Muscle layer of duodenum (tissue), 2 donors: Measurements from ENCODE around the gene ZNF821.

ENCODE experiments used
- H3K27ac ChIP-seq: one replicate; pipeline ENCODE4 v1.7.0; 2013; ENCODE audit warnings: mild to moderate bottlenecking, low read length
- H3K27me3 ChIP-seq: one replicate; pipeline ENCODE4 v1.7.0; 2013; ENCODE audit warnings: low read depth, mild to moderate bottlenecking, control low read depth, low read length
- H3K36me3 ChIP-seq, 2 donors: one replicate each; pipeline ENCODE4 v1.7.0; 2013; ENCODE audit warnings: low read length in 2 of 2, control low read depth in 1 of 2, mild to moderate bottlenecking in 1 of 2; ENCODE audit not compliant: insufficient read depth in 2 of 2, control insufficient read depth in 1 of 2
- H3K4me1 ChIP-seq, 2 donors: one replicate each; pipeline ENCODE4 v1.7.0; 2013; ENCODE audit warnings: low read length in 2 of 2, mild to moderate bottlenecking in 2 of 2, control low read depth in 1 of 2, moderate library complexity in 1 of 2; ENCODE audit not compliant: insufficient read depth in 2 of 2, control insufficient read depth in 1 of 2
- H3K4me3 ChIP-seq, 2 donors: one replicate each; pipeline ENCODE4 v1.7.0; 2013; ENCODE audit warnings: low read length in 2 of 2, low read depth in 1 of 2, mild to moderate bottlenecking in 1 of 2
- H3K9me3 ChIP-seq, 2 donors: one replicate each; pipeline ENCODE4 v1.7.0; 2013; ENCODE audit warnings: low read length in 2 of 2, control low read depth in 1 of 2, mild to moderate bottlenecking in 1 of 2; ENCODE audit not compliant: control insufficient read depth in 1 of 2
- donor health status: healthy.

Gene ZNF821

DNA sequence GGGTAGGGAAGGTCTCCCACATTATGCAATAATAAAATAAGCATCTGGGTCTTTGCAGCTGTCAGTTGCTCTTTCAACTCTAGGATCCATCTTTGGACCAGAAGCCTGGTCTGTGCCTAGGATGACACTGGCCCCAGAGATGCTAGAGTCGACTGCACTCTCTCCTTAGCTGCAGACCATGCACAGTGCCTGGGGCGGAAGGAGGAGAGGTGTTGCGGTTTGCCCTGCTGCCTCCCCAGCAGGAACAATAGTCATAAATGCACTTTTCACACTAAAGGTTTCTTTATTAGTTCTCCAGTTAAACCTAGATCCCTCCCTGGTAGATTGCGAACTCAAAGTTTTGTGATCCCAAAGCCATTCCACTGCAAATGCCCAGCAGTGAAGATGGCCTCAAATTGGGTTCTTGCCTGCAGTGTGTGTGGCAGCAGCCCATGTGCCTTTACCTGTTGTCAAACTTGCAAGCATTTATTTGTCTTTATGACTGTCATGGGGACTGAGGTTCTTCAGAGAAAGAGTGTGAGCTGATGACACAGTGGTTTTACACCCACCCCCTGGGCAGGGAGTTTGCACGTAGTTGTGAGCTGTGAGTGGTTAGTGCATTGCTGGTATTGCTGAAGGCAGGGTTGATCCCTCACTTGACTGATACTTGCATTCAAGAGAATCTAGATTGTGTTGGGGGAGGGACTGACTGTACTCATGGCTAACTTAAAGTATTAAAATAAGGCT lies 27.9 kb downstream of the ZNF821 start:
- H3K36me3 ChIP-seq, result peaks cover 23 to 32% of the 10 kb centered on the region in 2 donors
- H3K27ac ChIP-seq, result no peak overlapping the region
- no peaks in the 10 kb centered on the region for H3K27me3 ChIP-seq
- H3K4me1 ChIP-seq, result peaks cover 0 to 5% of the 10 kb centered on the region in 2 donors
- H3K4me3 ChIP-seq, result no peak overlapping the region
- no peaks in the 10 kb centered on the region for H3K9me3 ChIP-seq

DNA sequence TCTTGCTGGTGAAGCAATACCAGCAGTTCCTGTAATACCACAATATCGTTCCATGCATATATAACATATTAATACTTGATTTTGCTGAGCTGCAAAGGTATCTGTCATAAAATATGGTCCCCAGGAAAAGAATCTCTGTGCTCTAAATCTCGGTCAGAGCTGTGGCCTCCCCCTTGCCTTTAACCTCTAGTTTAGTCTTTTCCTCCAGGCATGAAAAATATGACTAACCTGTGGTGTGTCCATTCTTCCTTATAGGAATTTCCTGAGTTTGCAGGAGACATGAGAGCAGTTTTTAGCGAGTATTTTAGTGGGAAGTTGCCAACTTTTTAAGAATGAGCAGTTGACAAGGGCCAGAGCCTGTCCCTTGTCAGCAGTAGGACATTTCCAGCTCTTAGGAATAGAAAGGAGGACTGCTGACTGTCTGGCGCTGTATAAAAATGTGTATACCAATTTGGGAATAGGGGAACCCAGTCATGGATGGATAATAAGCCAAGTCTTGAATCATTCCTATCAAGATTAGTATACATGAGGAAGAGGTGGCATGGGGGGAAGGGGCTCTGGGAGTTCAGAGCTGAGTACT lies 29.5 kb downstream of the ZNF821 start:
- Histone ChIP-seq H3K36me3 (peaks cover 35 to 39% of the 10 kb centered on the region in 2 donors), H3K27ac (no peak overlapping the region), H3K27me3 (no peaks in the 10 kb centered on the region), H3K4me1 (peaks cover 0 to 5% of the 10 kb centered on the region in 2 donors), H3K4me3 (no peak overlapping the region), H3K9me3 (no peaks in the 10 kb centered on the region)

DNA sequence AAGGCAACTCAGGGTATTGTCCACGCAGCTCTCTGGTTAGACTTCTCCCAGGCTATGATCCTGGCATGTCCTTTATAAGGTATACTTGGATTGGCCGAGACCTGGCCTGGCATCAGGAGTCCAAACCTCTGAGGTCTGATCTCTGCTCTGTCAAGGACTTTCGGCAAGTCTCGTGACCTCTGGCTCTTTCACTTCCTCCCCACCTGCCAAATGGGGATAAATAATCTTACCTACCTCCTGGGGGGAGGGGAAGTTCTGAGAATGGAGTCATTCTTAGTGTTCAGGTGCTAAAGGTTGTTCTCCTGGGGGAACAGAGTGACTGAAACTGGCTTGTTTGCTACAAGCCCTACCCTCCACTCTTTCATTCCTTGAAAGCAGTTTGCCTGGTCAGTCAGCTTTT lies 30.6 kb downstream of the ZNF821 start:
- Histone ChIP-seq H3K4me1 (no peaks in the 10 kb centered on the region), H3K36me3 (peaks cover 37 to 49% of the 10 kb centered on the region in 2 donors), H3K4me3 (no peak overlapping the region), H3K9me3 (no peaks in the 10 kb centered on the region), H3K27ac (no peak overlapping the region), H3K27me3 (no peaks in the 10 kb centered on the region)

DNA sequence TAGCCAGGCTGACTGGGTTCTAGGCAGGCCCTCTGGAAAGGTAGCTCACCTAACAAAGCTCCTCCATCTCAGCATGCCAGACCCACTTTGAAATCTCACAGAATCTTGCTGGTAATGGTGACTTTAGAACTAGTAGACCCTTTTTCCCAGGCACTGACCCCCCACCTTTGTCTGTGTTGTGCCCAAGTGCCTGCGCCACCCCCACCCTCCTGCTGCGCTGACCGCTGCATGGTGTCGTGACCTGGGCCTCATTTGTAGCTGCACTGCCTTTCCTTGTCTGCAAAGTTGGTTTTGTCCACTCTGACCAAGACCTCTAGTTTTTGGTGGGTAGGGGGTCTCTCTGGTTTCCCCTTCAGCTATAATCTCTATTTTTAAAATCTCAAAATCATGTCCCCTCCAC lies 31.4 kb downstream of the ZNF821 start:
- Histone ChIP-seq H3K27me3 (no peaks in the 10 kb centered on the region), H3K4me1 (peaks cover 0 to 3% of the 10 kb centered on the region in 2 donors), H3K36me3 (peaks cover 42 to 51% of the 10 kb centered on the region in 2 donors), H3K4me3 (no peak overlapping the region), H3K9me3 (no peaks in the 10 kb centered on the region), H3K27ac (no peak overlapping the region)

DNA sequence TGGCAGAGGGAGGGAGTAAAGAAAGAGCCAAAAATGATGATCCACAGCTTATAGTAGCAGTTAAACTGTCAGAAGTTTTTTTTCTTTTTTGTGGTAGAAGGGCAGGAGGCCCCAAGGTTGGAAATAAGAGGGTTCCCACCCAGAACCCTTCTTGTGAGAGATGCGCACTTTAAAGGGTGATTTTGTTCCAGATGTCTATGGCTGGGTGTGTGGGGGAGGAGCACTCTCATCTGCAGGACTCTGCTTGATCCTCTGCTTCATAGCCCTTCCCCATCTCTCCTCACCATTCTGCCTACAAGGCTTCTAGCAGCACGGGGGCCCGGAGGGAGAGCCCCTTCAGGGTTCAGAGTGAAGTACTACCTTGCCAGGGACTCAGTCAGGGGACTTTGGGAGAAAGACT lies 31.8 kb downstream of the ZNF821 start:
- H3K9me3 ChIP-seq, result no peaks in the 10 kb centered on the region
- H3K27me3 ChIP-seq, result no peaks in the 10 kb centered on the region
- no peak overlapping the region for H3K27ac ChIP-seq

DNA sequence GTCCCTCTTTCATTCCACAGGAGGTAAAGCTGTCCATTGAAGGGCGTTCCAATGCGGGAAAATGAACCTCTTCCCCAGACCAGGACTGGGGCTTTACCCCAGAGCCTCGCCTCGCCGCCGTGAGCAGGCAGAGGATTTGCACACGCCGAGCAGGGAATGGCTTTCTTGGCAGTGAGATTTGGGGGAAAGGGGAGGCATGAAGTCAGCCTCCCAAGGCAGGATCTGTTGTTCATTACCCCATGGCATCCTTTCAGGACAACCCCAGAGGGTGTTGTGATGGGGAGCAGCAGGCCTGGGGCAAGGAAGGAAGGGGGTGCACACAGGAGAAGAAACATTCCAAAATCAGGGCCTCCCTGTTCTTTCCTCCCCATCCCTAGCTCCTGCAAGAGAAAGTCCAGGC lies 32.2 kb downstream of the ZNF821 start:
- H3K27ac ChIP-seq, result no peak overlapping the region
- no peak overlapping the region for H3K4me3 ChIP-seq
- no peaks in the 10 kb centered on the region for H3K27me3 ChIP-seq
- peaks cover 6 to 11% of the 10 kb centered on the region in 2 donors for H3K4me1 ChIP-seq
- no peaks in the 10 kb centered on the region for H3K9me3 ChIP-seq
- peaks cover 42 to 51% of the 10 kb centered on the region in 2 donors for H3K36me3 ChIP-seq

More for the DNA sequence above, 31.8 kb downstream of the ZNF821 start:
- H3K4me1 ChIP-seq, result peaks cover 2 to 7% of the 10 kb centered on the region in 2 donors
- peaks cover 42 to 51% of the 10 kb centered on the region in 2 donors for H3K36me3 ChIP-seq
- H3K4me3 ChIP-seq, result no peak overlapping the region

DNA sequence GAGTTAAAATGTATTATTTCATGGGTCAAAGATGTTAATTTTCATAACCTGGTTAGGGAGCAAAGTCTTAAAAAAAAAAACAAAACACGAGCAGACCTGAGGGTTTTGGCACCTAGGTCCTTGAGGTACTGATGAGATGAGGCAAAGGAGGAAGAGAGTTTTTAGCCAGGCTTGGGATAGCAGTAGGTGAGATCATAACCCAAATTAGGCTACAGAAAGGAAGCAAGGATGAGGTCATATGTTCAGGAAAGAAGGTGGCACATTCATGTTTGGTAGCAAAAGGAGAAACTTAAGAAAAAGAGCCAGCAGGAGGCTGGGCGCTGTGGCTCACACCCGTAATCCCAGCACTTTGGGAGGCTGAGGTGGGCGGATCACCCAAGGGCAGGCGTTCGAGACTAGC lies 35.4 kb downstream of the ZNF821 start:
- peaks cover 37 to 51% of the 10 kb centered on the region in 2 donors for H3K36me3 ChIP-seq

DNA sequence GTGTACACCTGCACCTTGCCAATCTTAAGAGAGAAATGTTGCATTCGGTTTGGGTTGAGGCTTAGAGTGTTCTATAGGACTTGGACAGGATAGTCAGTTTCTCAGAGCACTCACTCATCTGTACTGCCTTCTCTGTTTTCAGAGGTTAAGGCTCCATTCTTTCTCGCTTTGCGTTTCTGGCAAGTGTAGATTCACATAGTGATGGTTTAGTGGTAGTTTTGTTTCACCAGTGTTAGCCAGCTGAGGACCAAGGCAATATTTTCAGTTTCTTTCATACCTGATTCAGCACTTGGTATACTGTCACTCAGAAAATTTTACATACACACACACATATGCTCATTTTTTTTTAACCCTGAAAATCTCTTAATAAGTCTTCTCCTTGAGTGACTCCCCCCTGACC lies 36.9 kb downstream of the ZNF821 start:
- H3K4me3 ChIP-seq, result peak overlapping the region; percentile 97 to 100
- no peak overlapping the region for H3K27ac ChIP-seq
- peaks cover 36 to 38% of the 10 kb centered on the region in 2 donors for H3K36me3 ChIP-seq
- no peaks in the 10 kb centered on the region for H3K9me3 ChIP-seq
- H3K27me3 ChIP-seq, result no peaks in the 10 kb centered on the region
- peaks cover 9 to 20% of the 10 kb centered on the region in 2 donors for H3K4me1 ChIP-seq

More for the DNA sequence above, 35.4 kb downstream of the ZNF821 start:
- Histone ChIP-seq H3K27ac (no peak overlapping the region), H3K4me1 (peaks cover 9 to 20% of the 10 kb centered on the region in 2 donors), H3K4me3 (no peak overlapping the region), H3K27me3 (no peaks in the 10 kb centered on the region), H3K9me3 (no peaks in the 10 kb centered on the region)

DNA sequence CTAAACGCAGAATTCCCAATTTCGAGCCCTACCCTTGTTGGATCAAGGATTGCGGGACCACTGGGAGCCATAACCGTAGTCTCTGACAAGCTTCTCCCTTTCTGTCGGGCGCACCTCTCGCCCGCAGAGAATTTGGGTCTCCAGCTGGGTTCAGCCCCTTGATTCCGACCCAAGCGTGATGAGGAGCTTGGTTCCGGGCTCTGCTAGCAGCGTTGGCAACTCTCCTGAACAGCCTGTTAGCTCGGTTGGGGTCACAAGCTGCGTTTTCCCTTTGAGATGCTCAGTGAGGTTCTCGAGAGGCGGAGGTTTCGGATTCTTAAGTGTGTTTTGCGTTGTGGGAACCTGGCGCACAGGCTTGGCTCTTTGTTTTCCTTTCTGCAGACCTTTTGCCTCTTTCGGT lies 37.6 kb downstream of the ZNF821 start:
- peaks cover 30 to 32% of the 10 kb centered on the region in 2 donors for H3K36me3 ChIP-seq
- H3K4me1 ChIP-seq, result peaks cover 9 to 20% of the 10 kb centered on the region in 2 donors
- no peaks in the 10 kb centered on the region for H3K9me3 ChIP-seq
- H3K4me3 ChIP-seq, result peak overlapping the region; percentile 97 to 100
- no peaks in the 10 kb centered on the region for H3K27me3 ChIP-seq
- peak overlapping the region; percentile 82 for H3K27ac ChIP-seq

DNA sequence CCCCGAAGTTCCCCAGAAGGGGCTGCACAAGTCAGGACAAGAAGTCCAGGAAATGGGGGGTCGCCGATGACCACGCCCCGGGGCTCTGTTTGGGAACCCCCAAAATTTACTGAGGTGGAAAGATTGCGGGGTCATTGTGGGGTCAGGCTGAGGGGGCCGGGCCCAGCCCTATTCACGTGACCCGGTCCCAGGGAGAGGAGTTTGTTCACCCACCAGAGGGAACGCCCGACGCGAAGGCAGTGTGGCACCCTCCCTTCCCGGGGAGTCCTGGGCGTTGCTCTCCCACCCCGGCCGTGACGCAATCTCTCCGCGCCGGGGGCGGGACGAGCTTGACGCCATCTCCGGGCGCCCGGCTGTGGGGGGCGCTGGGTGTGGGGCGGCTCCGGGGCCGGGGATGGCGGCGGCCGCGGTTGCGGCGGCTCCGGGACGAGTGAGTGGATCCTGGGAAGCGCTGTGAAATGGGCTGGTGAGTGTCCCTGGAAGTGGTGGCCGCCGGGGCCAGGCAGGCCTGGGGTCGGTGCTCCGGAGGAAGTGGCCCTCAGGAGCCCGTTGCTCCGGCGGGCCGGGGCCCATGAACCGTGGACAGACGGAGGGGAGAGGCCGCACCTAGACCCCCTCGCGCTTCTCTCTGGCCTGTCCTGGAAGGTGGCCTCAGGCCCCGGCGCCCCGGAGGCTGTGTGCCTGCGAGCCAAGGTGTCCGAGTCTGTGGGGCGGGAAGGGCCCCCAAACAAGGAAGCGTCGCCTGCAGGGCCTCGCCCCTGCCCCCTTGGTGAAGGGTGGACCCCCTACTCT lies 38.1 kb downstream of the ZNF821 start, which contains the start of gene ATXN1L:
TSS of gene ATXN1L (plus strand) at position 338 of the 792 bp plus-strand sequence. CDS start 3,765 bp downstream, outside the sequence.
- H3K36me3 ChIP-seq, result peaks cover 24 to 26% of the 10 kb centered on the region in 2 donors
- H3K27me3 ChIP-seq, result no peaks in the 10 kb centered on the region
- H3K4me3 ChIP-seq, result peak within 1 kb of the TSS; percentile 97 to 100
- no peaks in the 10 kb centered on the region for H3K9me3 ChIP-seq
- H3K27ac ChIP-seq, result peak within 1 kb of the TSS; percentile 85
- H3K4me1 ChIP-seq, result peaks cover 9 to 20% of the 10 kb centered on the region in 2 donors

DNA sequence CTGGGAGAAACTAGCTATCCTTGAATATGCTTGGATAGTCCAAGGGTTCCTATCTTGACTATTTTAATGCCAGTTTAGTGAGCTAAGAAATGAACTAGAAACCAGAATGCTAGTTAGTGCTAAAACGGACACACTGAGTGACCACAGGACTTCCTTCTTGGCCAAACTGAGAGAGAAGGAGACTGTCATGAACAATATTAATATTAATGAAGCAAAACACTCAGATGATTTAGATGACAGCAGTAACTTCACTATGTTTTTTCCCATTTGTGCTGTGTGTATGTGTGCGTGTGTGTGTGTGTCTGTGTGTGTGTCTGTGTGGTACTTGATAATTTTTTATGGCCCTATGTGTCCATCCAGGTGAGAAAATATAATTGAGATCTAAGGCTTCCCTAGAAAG lies 40.4 kb downstream of the ZNF821 start:
- H3K4me1 ChIP-seq, result peaks cover 9 to 20% of the 10 kb centered on the region in 2 donors
- no peak overlapping the region for H3K27ac ChIP-seq
- H3K36me3 ChIP-seq, result peaks cover 4 to 6% of the 10 kb centered on the region in 2 donors
- H3K4me3 ChIP-seq, result no peak overlapping the region
- H3K27me3 ChIP-seq, result no peaks in the 10 kb centered on the region
- H3K9me3 ChIP-seq, result no peaks in the 10 kb centered on the region
